ENCODE results near the gene RNASET2. TPM values are rescaled to one million over a fixed set of nuclear protein-coding genes. Genes with fewer than 3 reads are reported as not detected.
A peak's percentile ranks its signal among the peaks of the same experiment; 100 is the strongest.

Gene RNASET2
- total and polyA plus RNA-seq, 2 of the 13 experiments (the other 11 are each of a cell fraction or from before 2014, with no cell fraction given) = 44.6 to 597 TPM

DNA sequence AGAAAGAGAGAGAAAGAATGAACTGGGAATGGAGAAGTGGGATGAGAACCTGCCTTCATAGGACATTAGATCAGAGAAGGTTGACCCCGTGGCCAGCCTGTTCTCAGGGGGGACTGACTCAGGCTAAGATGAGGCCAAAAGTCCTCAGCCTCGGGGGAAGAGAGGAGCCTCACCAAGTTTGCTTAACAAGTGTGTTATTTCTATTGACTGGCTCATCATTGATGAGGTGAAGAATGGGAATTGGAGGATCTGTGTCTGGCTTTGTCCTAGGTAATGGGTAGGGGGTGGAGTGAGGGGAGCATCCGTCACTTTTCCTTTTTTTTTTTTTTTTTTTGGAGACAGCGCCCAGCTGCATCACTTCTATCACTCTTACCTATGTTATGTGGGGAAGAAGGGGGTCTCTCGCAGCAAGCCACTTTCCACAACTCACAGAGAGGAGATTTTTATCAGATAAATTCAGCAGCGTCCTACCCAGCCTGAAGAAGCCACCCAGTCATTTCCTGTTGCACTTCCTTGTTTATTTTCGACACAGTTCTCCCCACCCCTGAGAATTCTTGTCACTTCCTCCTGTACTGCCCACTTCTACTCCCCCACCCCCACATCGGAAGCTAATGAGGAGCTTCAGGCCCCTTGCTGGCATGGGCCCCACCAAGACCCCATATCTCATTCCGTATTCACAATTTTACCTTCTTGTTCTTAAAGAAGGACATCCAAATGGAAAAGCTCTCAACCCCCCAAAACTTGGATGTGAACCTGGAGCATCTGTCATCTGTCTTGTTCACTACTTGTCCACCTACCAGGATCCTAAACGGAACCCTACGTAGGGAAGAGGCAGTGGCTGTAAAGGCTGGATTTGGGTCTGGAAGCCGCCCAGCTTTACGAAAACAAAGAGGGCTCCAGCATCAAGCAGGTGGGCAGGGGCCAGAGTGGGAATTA, 2.8 kb upstream of the RNASET2 start (continued):
- TF ChIP-seq REST (IDR thresholded peaks at IDR 0.05; ENCODE audit: borderline replicate concordance in 1 of 2, low read depth in 1 of 2, low read length in 2 of 2) = no peak; a peak in 1 of 4 replicates
- TF ChIP-seq ZNF264 (CRISPR knock-in tag; IDR thresholded peaks at IDR 0.05) = no peak
- TF ChIP-seq SOX13 (IDR thresholded peaks at IDR 0.05) = no peak
- 0 out of 4 replicates have a peak, but pooled peaks of 1 of the 2 experiments have one; percentile 8 for TF ChIP-seq SOX13 (CRISPR knock-in tag; conservative IDR thresholded peaks at IDR 0.05 in 1 of 2, IDR thresholded peaks at IDR 0.05 in 1 of 2)
- no peak for TF ChIP-seq ZNF512 (CRISPR knock-in tag; IDR thresholded peaks at IDR 0.05)
- TF ChIP-seq ZNF639 (CRISPR knock-in tag; conservative IDR thresholded peaks at IDR 0.05) = peak; percentile 27; the same call in 1 of the 2 replicates
- TF ChIP-seq POLR2A (IDR thresholded peaks at IDR 0.05; ENCODE audit: insufficient read depth in 1 of 2, low read depth in 2 of 2, low read length in 2 of 2) = peak in 1 of 2 experiments; percentile 21; a peak in 1 of 4 replicates
- TF ChIP-seq ZNF577 (CRISPR knock-in tag; IDR thresholded peaks at IDR 0.05; ENCODE audit: borderline replicate concordance, low read depth) = no peak
- TF ChIP-seq ZNF740 (CRISPR knock-in tag; IDR thresholded peaks at IDR 0.05) = no peak
- no peak for TF ChIP-seq ZNF558 (CRISPR knock-in tag; IDR thresholded peaks at IDR 0.05; ENCODE audit: borderline replicate concordance)
- TF ChIP-seq ZNF234 (CRISPR knock-in tag; conservative IDR thresholded peaks at IDR 0.05) = no peak
- TF ChIP-seq YY1 (IDR thresholded peaks at IDR 0.05; ENCODE audit: insufficient read depth, insufficient replicate concordance, low read depth, low read length) = no peak
- TF ChIP-seq CREB1 (IDR thresholded peaks at IDR 0.05) = 0 out of 2 replicates have a peak, but pooled peaks have one; percentile 9
- no peak for TF ChIP-seq CREB1 (CRISPR knock-in tag; IDR thresholded peaks at IDR 0.05)
- TF ChIP-seq POLR2AphosphoS5 (IDR thresholded peaks at IDR 0.05; ENCODE audit: low read depth, low read length) = peak; percentile 57
- no peak for TF ChIP-seq KDM3A (CRISPR knock-in tag; IDR thresholded peaks at IDR 0.05; ENCODE audit: low read depth)
- 0 out of 2 replicates have a peak, but pooled peaks have one; percentile 8 for TF ChIP-seq UBTF (CRISPR knock-in tag; IDR thresholded peaks at IDR 0.05)

Measured in HepG2 (cell line).